Amygdala (tissue), 56 donors: ENCODE results near the gene AIFM1.

Experiments used
- DNase-seq, 56 donors: peaks; one replicate each; lab custom pipeline; 2025; lab: John Stamatoyannopoulos, UW

The AIFM1 gene

DNA sequence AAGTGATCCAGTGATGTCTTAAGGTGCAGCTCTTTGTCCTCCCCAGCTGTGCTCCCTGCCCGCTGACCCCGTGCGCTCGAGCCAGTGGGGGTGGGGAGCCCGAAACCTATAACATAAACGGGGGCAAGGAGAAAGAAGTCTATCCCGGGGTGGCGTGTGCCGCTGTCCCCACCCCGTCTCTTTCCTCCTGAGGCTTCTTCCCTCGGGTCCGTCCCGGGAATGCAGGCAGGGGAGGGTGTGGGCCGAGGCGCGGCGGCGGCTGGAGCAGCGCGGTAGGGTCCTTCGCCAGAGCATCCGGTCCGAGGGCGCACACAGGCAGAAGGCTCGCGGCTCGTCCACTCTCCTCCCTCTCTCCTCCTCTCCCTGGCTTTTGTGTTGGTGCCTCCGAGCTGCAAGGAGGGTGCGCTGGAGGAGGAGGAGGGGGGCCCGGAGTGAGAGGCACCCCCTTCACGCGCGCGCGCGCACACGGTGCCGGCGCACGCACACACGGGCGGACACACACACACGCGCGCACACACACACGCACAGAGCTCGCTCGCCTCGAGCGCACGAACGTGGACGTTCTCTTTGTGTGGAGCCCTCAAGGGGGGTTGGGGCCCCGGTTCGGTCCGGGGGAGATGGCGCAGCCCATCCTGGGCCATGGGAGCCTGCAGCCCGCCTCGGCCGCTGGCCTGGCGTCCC lies 5.9 kb upstream of the AIFM1 start, which contains the start of gene RAB33A:
Gene RAB33A, plus strand, starts transcription at position 517 of the 681 bp plus-strand sequence. Its CDS starts 101 bp downstream, at position 618.
- DNase-seq: peak in 54 of 56 donors; percentile 3 to 87 (median 52)

DNA sequence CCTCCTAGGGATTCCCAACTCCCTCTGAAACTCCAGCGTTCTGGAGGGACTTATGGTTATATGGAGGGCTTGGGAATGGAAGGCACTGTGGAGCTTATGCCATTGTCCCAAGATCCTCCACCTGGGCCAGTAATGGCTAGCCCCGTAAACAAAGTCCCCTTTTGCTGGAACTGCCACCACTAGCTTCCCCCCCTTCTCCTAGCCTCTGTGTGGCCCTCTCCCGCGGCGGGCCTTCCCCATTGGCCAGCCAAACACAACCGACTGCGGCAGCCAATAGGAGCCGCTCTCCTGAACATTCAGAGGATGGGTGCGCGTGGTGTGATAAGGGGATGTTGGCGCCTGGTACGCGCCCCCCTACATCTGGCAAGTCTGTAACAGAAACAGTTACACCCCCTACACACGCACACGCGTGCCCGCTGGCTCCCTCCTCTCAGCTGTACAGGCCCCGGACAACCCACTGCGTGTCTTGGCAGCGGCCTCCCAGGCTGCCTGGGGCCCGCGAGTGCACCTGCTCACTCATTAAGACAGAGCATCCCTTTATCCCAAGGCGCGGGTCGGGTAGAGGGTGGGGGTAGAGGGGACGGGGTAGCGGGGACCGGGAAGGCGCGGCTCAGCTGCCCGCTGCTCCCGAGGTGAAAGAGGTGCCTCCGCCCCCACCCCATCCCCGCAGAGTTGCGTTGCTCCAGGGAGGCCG lies 5.3 kb upstream of the AIFM1 start:
- peak in 55 of 56 donors; percentile 19 to 93 (median 79) for DNase-seq

DNA sequence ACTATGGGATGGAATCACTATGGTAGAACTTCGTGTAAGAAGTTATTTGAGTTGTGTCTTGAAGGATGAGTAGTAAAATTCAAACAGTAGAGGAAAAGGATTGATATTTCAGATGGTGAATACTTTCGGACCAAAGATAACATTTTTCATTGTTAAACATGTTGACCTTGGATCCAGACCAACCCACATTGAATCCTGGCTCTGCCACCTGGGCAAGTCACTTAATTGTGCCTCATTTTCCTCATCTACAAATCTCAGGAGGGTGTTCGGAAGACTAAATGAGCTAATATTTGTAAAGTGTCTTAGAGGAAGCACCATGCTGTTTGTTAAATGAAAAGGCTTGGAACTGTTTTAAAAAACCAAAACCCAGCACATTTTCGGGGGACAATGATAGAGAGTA lies 1.4 kb upstream of the AIFM1 start:
- DNase-seq: no peak

- DNase-seq: no peak
These were observed 799 bp upstream of the AIFM1 start for GRCh38 chrX:130166503-130166777.

DNA sequence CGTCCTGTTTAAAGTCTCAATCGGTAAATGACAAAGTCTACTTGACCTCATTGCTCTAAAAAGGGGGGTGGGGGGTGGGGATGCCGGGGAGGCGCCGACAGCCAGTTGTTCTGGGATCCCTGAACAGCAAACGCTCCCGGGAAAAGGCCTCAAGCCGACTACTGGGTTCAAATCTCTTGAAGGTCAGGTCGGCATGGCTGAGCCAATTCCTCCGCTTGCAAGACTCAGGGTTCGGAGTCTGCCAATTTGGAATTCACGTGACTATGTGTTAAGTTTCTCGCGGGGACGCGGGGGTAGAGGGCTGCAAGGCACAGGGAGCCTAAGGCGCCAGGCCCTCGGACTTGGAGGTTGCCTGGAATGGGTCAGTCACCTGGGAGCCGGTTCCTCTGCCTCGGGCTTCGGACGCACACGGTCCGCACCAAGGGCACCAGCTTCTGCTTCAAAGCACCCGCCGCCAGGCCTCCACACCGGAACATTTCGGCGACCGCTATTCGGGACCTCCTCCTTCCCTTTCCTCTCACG lies 399 bp downstream of the AIFM1 start:
- DNase-seq: peak in 9 of 56 donors; percentile 7 to 58 (median 24)

GRCh38 chrX:130163398-130163797 lies 2.2 kb downstream of the AIFM1 start:
- DNase-seq: no peak

DNA sequence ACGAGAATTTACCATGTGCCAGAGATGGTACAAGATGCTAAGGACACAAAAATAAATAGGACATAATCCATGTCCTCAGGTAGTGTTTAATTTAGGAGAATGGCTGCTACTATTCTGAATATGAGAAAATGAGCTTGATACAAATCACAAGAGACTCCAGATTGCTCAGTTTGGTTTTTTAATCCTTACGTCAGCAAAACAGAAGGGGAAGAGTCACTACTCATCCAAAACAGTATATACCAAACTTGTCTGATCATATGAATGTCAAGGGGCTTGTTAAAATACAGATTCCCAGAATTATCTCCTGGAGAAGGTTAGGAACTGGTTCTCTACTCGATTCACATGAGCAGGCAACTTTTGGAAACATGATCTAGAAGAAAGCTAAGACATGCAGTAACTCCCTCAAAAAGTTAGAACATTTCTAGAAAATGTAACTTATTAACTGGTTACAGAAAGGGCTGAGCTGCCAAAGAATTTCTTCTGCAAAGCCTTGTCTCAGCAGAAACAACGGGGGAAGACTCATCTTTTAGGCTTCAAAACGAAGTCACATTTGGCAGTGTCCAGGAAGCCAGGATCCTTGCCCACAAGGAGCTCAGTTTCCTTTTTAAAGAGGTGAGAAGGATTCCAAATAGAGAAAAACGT lies 3.4 kb downstream of the AIFM1 start:
- no peak for DNase-seq

GRCh38 chrX:130159776-130160175 lies 5.9 kb downstream of the AIFM1 start:
- DNase-seq: no peak

DNA sequence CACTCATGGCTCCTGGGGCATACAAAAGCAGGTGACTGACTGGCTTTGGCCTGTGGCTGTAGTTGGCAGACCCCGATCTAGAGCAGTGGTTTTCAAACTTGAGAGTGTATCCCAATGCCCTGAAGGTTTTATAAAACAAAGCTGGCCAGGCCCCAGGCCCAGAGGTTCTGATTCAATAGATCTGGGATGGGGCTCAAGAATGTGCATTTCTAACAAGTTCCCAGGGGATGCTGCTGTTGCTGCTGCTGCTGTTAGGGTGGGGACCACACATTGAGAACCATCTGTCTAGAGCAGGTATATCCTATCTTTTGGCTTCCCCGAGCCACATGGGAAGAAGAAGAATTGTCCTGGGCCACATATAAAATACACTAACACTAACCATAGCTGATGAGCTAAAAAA lies 7.3 kb downstream of the AIFM1 start:
- no peak for DNase-seq

GRCh38 chrX:130155564-130155963 lies 10.1 kb downstream of the AIFM1 start:
- DNase-seq: no peak

DNA sequence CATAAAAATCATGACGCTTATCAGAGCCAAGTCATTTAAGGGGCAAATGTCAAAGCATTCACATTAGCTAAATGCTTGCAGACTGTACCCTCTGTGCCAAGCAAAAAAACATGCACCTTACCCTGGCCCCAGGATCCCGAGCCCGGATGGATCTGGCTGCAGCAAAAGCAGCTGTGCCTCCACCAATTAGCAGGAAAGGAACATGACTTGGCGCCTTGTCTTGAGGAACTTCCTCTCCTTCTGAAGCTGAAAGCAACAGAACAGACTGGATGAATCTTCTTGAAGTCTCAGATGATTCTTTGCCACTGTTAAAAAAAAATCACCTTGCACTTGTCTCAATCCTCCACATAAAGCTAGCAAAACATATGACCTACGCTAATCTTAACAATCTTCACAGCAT lies 18.0 kb downstream of the AIFM1 start:
- DNase-seq: no peak

DNA sequence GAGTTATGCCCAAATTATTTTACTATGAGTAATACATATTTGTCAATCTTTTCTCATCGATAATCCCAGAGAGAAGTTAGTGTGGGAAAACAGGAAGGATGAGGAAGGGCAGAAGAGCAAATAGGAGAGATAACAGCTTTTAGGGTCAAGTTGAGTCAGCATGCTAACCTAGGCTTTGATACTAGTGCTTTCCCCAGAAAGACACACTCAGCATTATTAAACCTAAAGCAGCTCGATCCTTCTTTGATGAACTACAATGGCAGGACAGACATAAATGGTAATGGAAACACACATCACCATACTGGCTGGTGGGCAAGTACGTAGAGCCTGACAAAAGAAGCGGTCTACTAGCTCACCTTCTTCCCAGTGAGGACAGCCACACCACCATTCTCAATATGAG lies 20.5 kb downstream of the AIFM1 start:
- DNase-seq: no peak

- DNase-seq: no peak
These were observed 21.1 kb downstream of the AIFM1 start for GRCh38 chrX:130144509-130144908.

DNA sequence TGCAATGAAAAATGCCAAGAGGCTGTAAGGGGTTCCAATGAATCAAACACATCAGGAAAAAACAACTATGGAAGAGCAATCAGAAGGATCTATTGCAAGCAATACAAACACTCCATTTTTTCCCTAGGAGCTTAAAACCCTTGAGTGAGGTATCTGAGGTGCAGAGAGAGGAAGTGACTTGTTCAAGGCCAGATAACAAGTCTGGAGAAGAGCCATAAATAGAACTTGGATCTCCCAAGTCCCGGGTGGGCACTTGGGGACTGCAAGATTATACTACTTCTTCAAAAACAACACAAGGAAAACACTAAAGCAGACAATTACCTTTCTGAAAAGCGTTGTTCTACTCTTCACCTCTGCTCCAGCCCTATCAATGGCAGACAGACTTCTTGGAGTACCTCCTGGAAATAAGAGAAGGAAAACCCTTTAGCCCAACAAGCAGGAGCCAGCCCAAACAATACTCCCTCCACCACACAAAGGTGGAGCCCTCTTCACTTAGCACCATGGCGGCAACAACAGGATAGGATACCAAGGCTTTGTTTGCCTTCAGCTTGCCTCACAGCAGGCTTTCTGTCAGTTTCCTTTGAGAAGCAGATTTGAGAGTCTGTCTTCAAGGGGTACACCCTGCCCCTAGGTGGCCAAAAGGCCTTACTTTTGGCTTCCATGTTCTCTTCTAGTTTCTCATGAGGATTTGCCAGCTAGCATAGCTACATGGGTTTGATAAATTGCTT lies 26.0 kb downstream of the AIFM1 start:
- no peak for DNase-seq

DNA sequence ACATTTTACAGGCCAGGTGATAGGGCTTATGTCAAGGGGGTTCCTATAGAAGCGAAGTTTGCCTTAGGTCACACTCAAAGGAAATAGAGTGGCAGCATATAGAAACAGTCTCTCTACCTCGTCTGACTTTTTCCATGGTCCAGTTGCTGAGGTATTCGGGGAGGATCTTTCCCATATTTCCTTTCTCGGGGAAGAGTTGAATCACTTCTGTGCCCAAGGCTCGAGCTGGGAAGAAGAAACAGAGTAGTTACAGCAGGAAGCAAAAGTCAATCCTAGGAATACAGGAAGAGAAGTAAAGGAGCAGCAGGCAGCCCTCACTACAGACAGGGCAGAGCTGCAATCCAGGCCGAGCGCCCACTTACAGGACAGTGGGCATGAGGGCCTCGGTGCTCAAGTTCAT lies 28.7 kb downstream of the AIFM1 start:
- no peak for DNase-seq

- no peak for DNase-seq
These were observed 29.1 kb downstream of the AIFM1 start for GRCh38 chrX:130136496-130136895.

- DNase-seq: no peak
These were observed 34.7 kb downstream of the AIFM1 start for GRCh38 chrX:130130990-130131389.

DNA sequence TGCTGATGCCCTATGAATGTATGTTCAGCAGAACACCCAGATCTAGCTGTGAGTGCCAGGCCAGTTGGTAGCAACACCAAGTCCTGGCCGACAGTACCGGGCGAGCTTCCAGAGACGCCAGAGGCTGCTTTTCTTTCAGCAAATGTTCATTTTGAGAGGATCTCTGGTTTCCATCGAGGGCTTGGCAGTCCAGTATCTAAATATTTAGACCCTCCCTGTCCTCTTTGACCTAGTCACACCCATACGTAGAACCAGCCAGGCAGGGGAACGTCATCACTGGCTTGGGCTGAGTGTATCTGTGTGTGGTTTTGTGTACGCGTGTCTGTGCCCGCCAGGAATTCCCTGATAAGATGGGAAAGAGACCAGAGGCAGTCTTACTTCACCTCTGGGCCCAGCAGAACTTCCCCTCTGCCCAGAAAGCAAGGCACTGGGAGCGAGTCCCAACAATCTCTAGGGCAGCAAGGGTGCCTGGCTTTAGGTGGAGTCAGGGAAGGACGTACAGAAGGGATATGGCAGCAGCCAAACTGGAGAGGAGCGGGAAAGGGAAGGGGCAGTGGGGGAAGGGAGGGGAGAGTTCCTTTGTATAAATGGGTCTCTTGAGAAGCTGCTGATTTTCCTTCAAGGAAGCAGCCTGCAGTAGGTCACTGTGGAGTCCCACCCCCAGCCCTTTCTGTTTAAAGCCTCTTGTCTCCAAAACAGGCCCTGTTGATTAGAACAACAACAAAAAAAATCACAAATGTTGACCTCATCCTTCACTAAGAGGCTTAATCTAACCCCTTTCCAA lies 40.4 kb downstream of the AIFM1 start:
- peak in 23 of 56 donors; percentile 1 to 25 (median 6) for DNase-seq

DNA sequence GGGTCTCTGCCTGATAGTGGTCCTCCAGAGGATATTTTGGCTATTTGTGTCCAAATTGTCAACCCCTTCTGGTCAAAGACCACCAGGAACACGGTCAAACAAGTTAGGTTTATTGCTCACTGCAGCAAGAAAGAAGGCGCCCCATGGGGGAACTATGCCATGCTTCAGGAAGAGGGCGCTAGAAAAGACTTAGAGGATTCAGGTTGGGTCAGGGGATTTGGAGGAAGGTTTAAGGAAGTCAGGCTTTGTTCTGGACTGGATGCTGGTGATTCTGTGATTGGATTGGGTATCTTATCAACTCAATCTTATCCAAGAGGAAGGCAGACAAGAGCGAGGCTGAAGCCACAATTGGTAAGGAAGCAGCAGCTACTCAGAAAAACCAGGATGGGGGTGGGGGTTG lies 41.1 kb downstream of the AIFM1 start:
- DNase-seq: no peak

DNA sequence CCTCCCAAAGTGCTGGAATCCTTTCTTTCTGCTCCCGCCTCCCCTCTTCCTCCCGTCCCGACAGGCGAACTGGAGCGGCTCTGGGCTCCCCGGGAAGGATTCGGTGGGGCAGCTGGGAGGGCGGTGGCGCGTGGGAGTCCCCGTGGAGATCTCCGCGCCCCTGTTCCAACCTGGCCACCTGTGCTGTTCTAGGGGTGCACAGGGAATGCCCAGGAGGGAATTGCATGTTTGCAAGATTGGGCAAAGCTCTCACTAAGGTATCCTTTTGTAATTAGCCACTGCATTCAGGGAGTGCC lies 44.2 kb downstream of the AIFM1 start:
- no peak for DNase-seq
